ENCODE measurements around the gene CX3CR1.

CX3CR1 gene

DNA sequence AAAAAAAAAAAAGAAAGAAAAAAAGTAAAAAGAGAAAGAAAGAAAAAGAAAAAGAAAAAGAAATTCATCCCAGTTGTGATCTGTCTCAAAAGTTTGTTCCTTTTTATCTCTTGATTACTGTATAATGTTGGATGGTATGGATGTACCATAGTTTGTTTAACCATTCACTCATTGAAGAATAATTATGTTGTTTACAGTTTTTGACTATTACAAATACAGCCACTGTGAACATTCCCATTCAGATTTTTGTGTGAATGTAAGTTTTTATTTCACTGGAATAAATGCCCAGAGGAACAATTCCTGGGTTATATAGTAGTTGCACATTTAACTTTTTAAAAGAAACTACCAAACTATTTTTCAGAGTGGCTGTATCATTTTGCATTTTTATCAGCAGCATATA is 39.4 kb upstream of the CX3CR1 start:
- no peaks in the 10 kb centered on the region for H3K36me3 ChIP-seq (ENCODE audit: control insufficient read depth in 1 of 2, insufficient read depth in 2 of 2, low read length in 2 of 2)
- no peak overlapping the region for H3K9ac ChIP-seq (ENCODE audit: low read depth in 1 of 2, low read length in 2 of 2)
- no peaks in the 10 kb centered on the region for H3K27me3 ChIP-seq (ENCODE audit: control insufficient read depth in 1 of 2, insufficient read depth in 2 of 2, low read length in 2 of 2)

DNA sequence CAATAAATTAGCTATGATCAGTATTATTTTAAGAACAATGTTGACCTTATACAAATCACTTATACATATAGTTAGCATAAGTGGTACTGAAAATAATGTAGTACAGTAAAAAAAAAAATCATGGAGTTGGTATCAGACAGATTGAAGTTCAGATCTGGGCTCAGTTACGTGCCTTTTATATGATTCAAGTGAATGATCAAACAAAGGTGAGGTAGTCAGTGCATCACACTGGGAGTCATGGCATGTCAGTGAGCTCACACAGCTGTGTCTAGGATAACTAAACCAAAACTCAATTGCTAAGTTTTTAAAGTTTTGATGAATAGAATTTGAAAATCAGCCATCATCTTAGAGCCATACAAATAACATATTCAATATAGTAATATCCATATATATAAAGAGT is 38.5 kb upstream of the CX3CR1 start:
- Histone ChIP-seq H3K27me3 (ENCODE audit: control insufficient read depth in 1 of 2, insufficient read depth in 2 of 2, low read length in 2 of 2) (no peaks in the 10 kb centered on the region), H3K4me3 (ENCODE audit: low read depth in 1 of 2, low read length in 2 of 2) (no peak overlapping the region), H3K27ac (ENCODE audit: low read depth, low read length) (no peak overlapping the region), H3K4me1 (ENCODE audit: control insufficient read depth in 1 of 2, insufficient read depth in 2 of 2, low read length in 2 of 2) (peaks cover 0 to 6% of the 10 kb centered on the region in 2 donors), H3K36me3 (ENCODE audit: control insufficient read depth in 1 of 2, insufficient read depth in 2 of 2, low read length in 2 of 2) (no peaks in the 10 kb centered on the region), H3K9ac (ENCODE audit: low read depth in 1 of 2, low read length in 2 of 2) (no peak overlapping the region), H3K9me3 (ENCODE audit: control insufficient read depth in 1 of 2, low read length in 2 of 2) (peaks cover 5 to 9% of the 10 kb centered on the region in 2 donors)

More for the DNA sequence above, 39.4 kb upstream of the CX3CR1 start:
- Histone ChIP-seq H3K4me1 (ENCODE audit: control insufficient read depth in 1 of 2, insufficient read depth in 2 of 2, low read length in 2 of 2) (peaks cover 0 to 6% of the 10 kb centered on the region in 2 donors), H3K9me3 (ENCODE audit: control insufficient read depth in 1 of 2, low read length in 2 of 2) (peaks cover 5 to 9% of the 10 kb centered on the region in 2 donors), H3K27ac (ENCODE audit: low read depth, low read length) (no peak overlapping the region), H3K4me3 (ENCODE audit: low read depth in 1 of 2, low read length in 2 of 2) (no peak overlapping the region)

DNA sequence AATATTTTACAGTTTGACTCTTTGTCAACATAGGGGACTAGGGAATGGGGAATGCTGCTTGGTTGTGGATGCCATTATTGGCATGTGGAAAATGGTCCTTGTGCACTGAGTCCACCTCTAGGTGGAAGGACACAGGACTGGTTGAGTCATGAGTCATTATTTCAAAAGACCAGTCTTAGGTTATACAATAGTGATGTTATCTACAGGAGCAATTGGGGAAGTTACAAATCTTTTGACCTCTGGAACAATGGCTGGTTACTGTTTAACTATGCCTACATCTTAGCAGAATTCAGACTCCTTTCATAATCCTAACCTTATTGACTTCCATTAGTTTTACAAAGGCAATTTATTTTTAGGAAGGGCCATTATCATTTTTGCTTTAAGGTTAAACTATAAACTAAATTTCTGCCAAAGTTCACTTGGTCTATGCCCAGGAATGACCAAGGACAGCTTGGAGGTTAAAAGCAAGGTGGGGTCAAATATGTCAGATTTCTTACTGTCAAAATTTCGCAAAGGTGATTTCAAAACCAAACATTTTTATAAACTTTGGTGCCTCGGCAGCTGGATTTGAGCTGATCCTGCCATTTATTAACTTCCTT is 37.8 kb upstream of the CX3CR1 start:
- peaks cover 0 to 6% of the 10 kb centered on the region in 2 donors for H3K4me1 ChIP-seq (ENCODE audit: control insufficient read depth in 1 of 2, insufficient read depth in 2 of 2, low read length in 2 of 2)
- H3K27me3 ChIP-seq (ENCODE audit: control insufficient read depth in 1 of 2, insufficient read depth in 2 of 2, low read length in 2 of 2), result no peaks in the 10 kb centered on the region
- H3K4me3 ChIP-seq (ENCODE audit: low read depth in 1 of 2, low read length in 2 of 2), result no peak overlapping the region
- no peak overlapping the region for H3K27ac ChIP-seq (ENCODE audit: low read depth, low read length)
- H3K9ac ChIP-seq (ENCODE audit: low read depth in 1 of 2, low read length in 2 of 2), result no peak overlapping the region
- H3K36me3 ChIP-seq (ENCODE audit: control insufficient read depth in 1 of 2, insufficient read depth in 2 of 2, low read length in 2 of 2), result no peaks in the 10 kb centered on the region
- H3K9me3 ChIP-seq (ENCODE audit: control insufficient read depth in 1 of 2, low read length in 2 of 2), result peaks cover 5 to 9% of the 10 kb centered on the region in 2 donors

DNA sequence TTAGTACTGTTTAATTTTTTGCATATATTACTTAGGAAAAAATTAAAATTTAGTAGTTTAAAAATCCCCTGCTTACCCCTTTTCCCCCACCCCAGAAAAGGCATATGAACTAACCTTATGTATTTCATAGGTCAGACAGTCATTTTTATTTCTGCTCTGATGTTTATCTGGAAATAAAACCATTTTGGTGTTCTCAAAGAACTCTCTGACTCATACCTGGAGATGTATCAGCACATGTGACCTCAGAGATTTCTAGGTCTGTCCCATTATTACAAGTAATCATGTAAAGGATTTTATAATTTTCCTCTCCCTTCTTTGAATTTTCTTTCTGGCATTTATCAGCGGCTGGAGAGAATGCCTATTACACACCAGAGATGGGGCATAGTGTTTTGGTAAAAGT is 35.6 kb upstream of the CX3CR1 start:
- H3K27me3 ChIP-seq (ENCODE audit: control insufficient read depth in 1 of 2, insufficient read depth in 2 of 2, low read length in 2 of 2), result no peaks in the 10 kb centered on the region
- H3K9me3 ChIP-seq (ENCODE audit: control insufficient read depth in 1 of 2, low read length in 2 of 2), result peaks cover 5 to 9% of the 10 kb centered on the region in 2 donors
- H3K4me3 ChIP-seq (ENCODE audit: low read depth in 1 of 2, low read length in 2 of 2), result no peak overlapping the region
- no peak overlapping the region for H3K9ac ChIP-seq (ENCODE audit: low read depth in 1 of 2, low read length in 2 of 2)
- H3K36me3 ChIP-seq (ENCODE audit: control insufficient read depth in 1 of 2, insufficient read depth in 2 of 2, low read length in 2 of 2), result no peaks in the 10 kb centered on the region
- no peak overlapping the region for H3K27ac ChIP-seq (ENCODE audit: low read depth, low read length)
- H3K4me1 ChIP-seq (ENCODE audit: control insufficient read depth in 1 of 2, insufficient read depth in 2 of 2, low read length in 2 of 2), result peaks cover 0 to 6% of the 10 kb centered on the region in 2 donors

DNA sequence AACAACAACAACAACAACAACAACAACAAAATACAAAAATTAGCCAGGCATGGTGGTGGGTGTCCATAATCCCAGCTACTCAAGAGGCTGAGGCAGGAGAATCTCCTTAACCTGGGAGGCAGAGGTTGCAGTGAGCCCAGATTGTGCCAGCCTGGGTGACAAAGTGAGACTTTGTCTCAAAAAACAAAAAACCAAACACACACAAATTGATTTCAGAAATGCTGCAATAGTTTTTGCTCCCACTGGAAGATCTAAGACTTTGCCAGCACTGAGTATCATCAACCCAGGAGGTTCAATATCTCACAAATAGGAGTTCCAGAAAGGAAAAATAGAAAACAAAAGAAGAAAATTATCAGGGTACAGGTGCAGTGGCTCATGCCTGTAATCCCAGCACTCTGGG is 33.5 kb upstream of the CX3CR1 start:
- no peaks in the 10 kb centered on the region for H3K27me3 ChIP-seq (ENCODE audit: control insufficient read depth in 1 of 2, insufficient read depth in 2 of 2, low read length in 2 of 2)
- no peak overlapping the region for H3K9ac ChIP-seq (ENCODE audit: low read depth in 1 of 2, low read length in 2 of 2)
- H3K27ac ChIP-seq (ENCODE audit: low read depth, low read length), result no peak overlapping the region
- no peaks in the 10 kb centered on the region for H3K36me3 ChIP-seq (ENCODE audit: control insufficient read depth in 1 of 2, insufficient read depth in 2 of 2, low read length in 2 of 2)
- H3K4me1 ChIP-seq (ENCODE audit: control insufficient read depth in 1 of 2, insufficient read depth in 2 of 2, low read length in 2 of 2), result peaks cover 0 to 5% of the 10 kb centered on the region in 2 donors
- H3K9me3 ChIP-seq (ENCODE audit: control insufficient read depth in 1 of 2, low read length in 2 of 2), result peaks cover 5 to 9% of the 10 kb centered on the region in 2 donors
- H3K4me3 ChIP-seq (ENCODE audit: low read depth in 1 of 2, low read length in 2 of 2), result no peak overlapping the region

DNA sequence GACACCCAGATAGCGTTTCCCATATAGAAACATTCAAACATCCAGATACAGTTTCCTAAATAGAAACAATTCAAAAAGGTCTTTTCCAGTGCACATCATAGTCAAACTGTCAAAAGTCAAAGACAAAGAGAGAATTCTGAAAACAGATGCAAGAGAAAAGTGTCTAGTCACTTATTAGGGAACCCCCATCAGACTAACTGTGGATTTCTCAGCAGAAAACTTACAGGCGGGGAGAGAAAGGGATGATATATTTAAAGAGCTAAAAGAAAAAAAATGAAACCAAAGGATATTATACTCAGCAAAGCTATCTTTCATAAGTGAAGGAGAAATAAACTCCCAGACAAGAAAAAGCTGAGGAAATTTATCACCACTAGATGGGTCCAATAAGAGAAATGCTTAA is 22.3 kb upstream of the CX3CR1 start:
- Histone ChIP-seq H3K9me3 (ENCODE audit: control insufficient read depth in 1 of 2, low read length in 2 of 2) (peaks cover 6 to 13% of the 10 kb centered on the region in 2 donors), H3K27ac (ENCODE audit: low read depth, low read length) (no peak overlapping the region), H3K27me3 (ENCODE audit: control insufficient read depth in 1 of 2, insufficient read depth in 2 of 2, low read length in 2 of 2) (no peaks in the 10 kb centered on the region), H3K4me1 (ENCODE audit: control insufficient read depth in 1 of 2, insufficient read depth in 2 of 2, low read length in 2 of 2) (no peaks in the 10 kb centered on the region), H3K9ac (ENCODE audit: low read depth in 1 of 2, low read length in 2 of 2) (no peak overlapping the region), H3K36me3 (ENCODE audit: control insufficient read depth in 1 of 2, insufficient read depth in 2 of 2, low read length in 2 of 2) (no peaks in the 10 kb centered on the region), H3K4me3 (ENCODE audit: low read depth in 1 of 2, low read length in 2 of 2) (no peak overlapping the region)

DNA sequence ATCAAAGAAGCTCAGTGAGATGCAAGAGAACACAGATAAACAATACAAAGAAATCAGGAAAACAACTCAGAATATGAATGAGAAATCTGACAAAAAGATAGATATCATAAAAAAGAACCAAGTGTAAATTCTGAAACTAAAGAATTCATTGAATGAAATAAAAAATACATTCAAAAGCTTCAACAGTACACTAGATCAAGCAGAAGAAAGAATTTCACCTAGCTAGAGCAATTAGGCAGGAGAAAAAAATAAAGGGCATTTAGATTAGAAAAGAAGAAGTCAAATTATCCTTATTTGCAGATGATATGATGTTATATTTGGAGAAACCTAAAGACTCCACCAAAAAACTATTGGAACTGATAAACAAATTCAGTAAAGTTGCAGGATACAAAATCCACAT is 19.4 kb upstream of the CX3CR1 start:
- H3K36me3 ChIP-seq (ENCODE audit: control insufficient read depth in 1 of 2, insufficient read depth in 2 of 2, low read length in 2 of 2), result no peaks in the 10 kb centered on the region
- H3K27me3 ChIP-seq (ENCODE audit: control insufficient read depth in 1 of 2, insufficient read depth in 2 of 2, low read length in 2 of 2), result no peaks in the 10 kb centered on the region
- no peak overlapping the region for H3K27ac ChIP-seq (ENCODE audit: low read depth, low read length)
- no peak overlapping the region for H3K9ac ChIP-seq (ENCODE audit: low read depth in 1 of 2, low read length in 2 of 2)
- peaks cover 6 to 9% of the 10 kb centered on the region in 2 donors for H3K9me3 ChIP-seq (ENCODE audit: control insufficient read depth in 1 of 2, low read length in 2 of 2)
- H3K4me3 ChIP-seq (ENCODE audit: low read depth in 1 of 2, low read length in 2 of 2), result no peak overlapping the region
- no peaks in the 10 kb centered on the region for H3K4me1 ChIP-seq (ENCODE audit: control insufficient read depth in 1 of 2, insufficient read depth in 2 of 2, low read length in 2 of 2)

DNA sequence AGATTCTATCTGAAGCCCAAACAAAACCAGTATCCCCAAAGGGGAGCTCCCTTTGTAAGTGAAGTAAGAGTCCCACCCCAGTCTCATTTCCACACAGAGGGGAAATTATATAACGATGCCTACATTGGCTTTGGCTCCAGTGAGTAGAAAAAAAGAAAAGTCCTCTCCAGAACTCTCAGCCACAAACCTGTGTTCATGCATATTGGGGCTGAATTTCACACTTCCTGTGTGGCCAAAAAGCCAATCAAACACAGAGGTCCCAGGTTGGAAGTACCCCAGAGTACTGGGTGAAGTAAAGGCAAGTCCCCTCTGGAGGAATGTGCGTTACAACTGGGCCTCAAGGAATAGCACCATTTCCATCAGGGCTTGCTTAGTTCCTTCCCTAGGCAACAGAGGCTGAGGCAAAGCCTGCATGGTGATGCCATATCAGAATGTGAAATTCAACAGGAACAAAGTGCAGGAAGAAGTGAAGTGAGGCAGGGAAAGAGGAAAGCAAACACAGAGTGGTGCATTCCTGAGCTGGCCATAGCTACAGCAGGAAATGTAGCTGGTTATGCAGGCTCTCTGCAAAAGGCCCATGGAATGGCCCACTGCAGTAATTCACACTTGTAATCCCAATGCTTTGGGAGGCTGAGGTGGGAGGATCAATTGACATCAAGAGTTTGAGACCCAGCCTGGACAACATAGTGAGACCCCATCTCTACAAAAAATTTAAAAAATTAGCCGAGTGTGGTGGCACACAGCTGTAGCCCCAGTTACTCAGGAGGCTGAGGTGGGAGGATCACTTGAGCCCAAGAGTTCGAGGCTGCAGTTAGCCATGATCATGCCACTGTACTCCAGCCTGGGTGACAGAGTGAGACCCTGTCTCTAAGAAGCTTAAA is 16.6 kb upstream of the CX3CR1 start:
- Histone ChIP-seq H3K27me3 (ENCODE audit: control insufficient read depth in 1 of 2, insufficient read depth in 2 of 2, low read length in 2 of 2) (no peaks in the 10 kb centered on the region), H3K9me3 (ENCODE audit: control insufficient read depth in 1 of 2, low read length in 2 of 2) (peaks cover 6 to 9% of the 10 kb centered on the region in 2 donors), H3K27ac (ENCODE audit: low read depth, low read length) (no peak overlapping the region), H3K36me3 (ENCODE audit: control insufficient read depth in 1 of 2, insufficient read depth in 2 of 2, low read length in 2 of 2) (no peaks in the 10 kb centered on the region), H3K9ac (ENCODE audit: low read depth in 1 of 2, low read length in 2 of 2) (no peak overlapping the region), H3K4me1 (ENCODE audit: control insufficient read depth in 1 of 2, insufficient read depth in 2 of 2, low read length in 2 of 2) (no peaks in the 10 kb centered on the region), H3K4me3 (ENCODE audit: low read depth in 1 of 2, low read length in 2 of 2) (no peak overlapping the region)

DNA sequence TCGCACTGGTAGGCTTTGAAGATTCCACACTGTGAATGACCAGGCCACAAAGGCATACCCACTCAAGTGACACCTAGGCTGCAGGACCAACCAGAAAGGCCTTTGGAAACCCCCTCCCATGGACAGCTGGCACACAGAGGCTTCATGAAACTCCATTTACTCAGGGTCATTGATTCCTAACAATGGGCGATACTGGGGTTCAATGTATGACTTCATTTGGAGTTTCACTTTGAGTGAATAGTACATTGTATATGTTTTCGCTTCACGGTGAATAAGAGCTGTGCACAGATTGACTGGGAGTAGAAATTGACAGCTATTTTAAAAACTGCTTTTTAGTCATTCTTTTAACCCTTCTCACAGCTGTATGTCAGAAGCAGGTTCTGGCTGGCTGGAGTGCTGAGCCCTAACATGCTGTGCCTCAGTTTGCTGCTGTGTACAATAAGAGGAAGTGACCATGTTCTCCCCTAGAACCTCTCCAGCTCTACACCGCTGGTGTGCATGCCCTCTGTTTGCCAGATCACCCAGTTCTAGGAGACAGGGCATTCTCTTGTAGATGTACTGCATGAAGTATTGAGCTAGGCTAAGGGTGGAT is 15.4 kb upstream of the CX3CR1 start:
- H3K27ac ChIP-seq (ENCODE audit: low read depth, low read length), result no peak overlapping the region
- H3K9me3 ChIP-seq (ENCODE audit: control insufficient read depth in 1 of 2, low read length in 2 of 2), result peaks cover 6 to 8% of the 10 kb centered on the region in 2 donors
- no peak overlapping the region for H3K4me3 ChIP-seq (ENCODE audit: low read depth in 1 of 2, low read length in 2 of 2)
- no peak overlapping the region for H3K9ac ChIP-seq (ENCODE audit: low read depth in 1 of 2, low read length in 2 of 2)
- no peaks in the 10 kb centered on the region for H3K36me3 ChIP-seq (ENCODE audit: control insufficient read depth in 1 of 2, insufficient read depth in 2 of 2, low read length in 2 of 2)
- H3K27me3 ChIP-seq (ENCODE audit: control insufficient read depth in 1 of 2, insufficient read depth in 2 of 2, low read length in 2 of 2), result no peaks in the 10 kb centered on the region
- no peaks in the 10 kb centered on the region for H3K4me1 ChIP-seq (ENCODE audit: control insufficient read depth in 1 of 2, insufficient read depth in 2 of 2, low read length in 2 of 2)
